Hepatocyte (in vitro differentiated cells): ENCODE results near the gene AP1S2.

ENCODE experiments used
- EZH2 ChIP-seq: fragments of 200-600 bp; sonication (generic); IDR thresholded peaks from 2 replicates; pipeline ENCODE4 v1.6.1; 2016; ENCODE audit warnings: antibody characterized with exemption, mild to moderate bottlenecking, borderline replicate concordance
- TF ChIP-seq, protein P1 (sequence below): fragments of 200-600 bp; sonication (generic); IDR thresholded peaks from 2 replicates; pipeline ENCODE4 v1.5.1; 2016; ENCODE audit warnings: antibody characterized with exemption, mild to moderate bottlenecking; ENCODE audit not compliant: poor library complexity

- TF ChIP-seq, protein P1, sequence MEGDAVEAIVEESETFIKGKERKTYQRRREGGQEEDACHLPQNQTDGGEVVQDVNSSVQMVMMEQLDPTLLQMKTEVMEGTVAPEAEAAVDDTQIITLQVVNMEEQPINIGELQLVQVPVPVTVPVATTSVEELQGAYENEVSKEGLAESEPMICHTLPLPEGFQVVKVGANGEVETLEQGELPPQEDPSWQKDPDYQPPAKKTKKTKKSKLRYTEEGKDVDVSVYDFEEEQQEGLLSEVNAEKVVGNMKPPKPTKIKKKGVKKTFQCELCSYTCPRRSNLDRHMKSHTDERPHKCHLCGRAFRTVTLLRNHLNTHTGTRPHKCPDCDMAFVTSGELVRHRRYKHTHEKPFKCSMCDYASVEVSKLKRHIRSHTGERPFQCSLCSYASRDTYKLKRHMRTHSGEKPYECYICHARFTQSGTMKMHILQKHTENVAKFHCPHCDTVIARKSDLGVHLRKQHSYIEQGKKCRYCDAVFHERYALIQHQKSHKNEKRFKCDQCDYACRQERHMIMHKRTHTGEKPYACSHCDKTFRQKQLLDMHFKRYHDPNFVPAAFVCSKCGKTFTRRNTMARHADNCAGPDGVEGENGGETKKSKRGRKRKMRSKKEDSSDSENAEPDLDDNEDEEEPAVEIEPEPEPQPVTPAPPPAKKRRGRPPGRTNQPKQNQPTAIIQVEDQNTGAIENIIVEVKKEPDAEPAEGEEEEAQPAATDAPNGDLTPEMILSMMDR: no peak
- no peak for TF ChIP-seq EZH2
Measured at GRCh38 chrX:15834053-15834452, 20.6 kb downstream of the AP1S2 start.
